Fibroblast of gingiva (primary cell): Measurements from ENCODE around the gene DVL2.
"Not testable (repeated sequence)": the region's sequence is repeated elsewhere in the genome, so short reads cannot be mapped to it uniquely, and the experiment has no call there.

ENCODE experiments used
- DNase-seq: peaks from one replicate; pipeline ENCODE4 v3.0.0-alpha.2; 2011; ENCODE audit warnings: low read depth

DVL2 gene

GRCh38 chr17:7256766-7257456, 22.6 kb upstream of the DVL2 start:
- DNase-seq: no peak

DNA sequence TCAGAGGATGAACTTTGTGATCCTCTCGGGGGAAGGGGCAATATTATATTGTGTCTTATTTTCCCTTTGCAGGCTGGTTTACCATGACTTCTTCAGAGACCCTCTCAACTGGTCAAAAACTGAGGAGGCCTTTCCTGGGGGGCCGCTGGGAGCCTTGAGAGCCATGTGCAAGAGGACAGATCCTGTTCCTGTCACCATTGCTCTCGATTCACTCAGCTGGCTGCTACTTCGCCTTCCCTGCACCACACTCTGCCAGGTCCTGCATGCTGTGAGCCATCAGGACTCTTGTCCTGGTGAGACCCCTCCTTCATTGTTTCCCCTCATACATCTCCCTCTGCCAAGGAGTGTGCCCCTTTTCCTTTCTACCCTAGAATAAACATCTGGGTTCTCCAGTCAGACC, 20.2 kb upstream of the DVL2 start:
- DNase-seq: no peak

DNA sequence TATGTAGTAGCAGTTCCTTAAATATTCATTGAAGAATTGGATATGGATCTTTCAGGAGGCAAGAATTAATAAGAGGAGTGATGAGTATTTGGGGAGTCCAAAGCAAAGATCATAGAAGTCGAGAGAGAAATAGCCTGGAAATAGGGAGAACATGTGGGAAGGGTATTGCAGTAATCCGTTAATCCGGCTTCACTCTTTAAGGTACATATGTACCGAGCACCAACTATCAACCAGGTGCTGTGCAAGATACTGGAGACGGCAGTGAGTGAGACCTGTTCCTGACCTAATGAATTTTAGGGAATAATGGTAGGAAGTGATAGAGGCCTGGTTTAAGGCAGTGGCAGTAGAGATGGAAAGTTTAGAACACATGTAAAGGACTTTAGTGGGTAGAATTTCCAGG, 18.8 kb upstream of the DVL2 start:
- no peak for DNase-seq

- DNase-seq: peak; percentile 94
Measured at GRCh38 chr17:7252176-7253043, 18.1 kb upstream of the DVL2 start, which contains the start of gene ELP5. Gene ELP5, plus strand, starts transcription at chr17:7252215. Its CDS starts 336 bp downstream, at chr17:7252551.

GRCh38 chr17:7251661-7252175, 17.4 kb upstream of the DVL2 start, which contains the start of gene CTDNEP1:
Gene CTDNEP1, minus strand, starts transcription at chr17:7251734. Its CDS starts 438 bp downstream, at chr17:7251296.
- DNase-seq: peak; percentile 99

GRCh38 chr17:7250695-7251627, 16.6 kb upstream of the DVL2 start:
- DNase-seq: no peak

DNA sequence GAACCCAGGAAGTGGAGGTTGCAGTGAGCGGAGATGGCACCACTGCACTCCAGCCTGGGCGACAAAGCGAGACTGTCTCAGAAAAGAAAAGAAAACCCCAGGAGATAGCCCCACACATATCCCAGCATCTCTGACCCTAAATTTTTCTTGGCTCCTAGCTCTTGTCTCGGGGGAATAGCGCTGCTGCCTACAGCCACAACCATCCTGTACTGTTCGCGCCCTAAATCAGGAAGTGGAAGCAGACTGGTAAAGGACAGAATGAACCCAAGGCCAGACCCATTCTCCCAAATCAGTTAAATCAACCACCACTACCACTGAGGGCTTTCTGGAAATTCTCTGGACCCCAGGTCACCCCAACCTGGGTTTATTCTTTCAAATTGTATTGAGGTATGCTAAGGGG, 15.5 kb upstream of the DVL2 start:
- no peak for DNase-seq

DNA sequence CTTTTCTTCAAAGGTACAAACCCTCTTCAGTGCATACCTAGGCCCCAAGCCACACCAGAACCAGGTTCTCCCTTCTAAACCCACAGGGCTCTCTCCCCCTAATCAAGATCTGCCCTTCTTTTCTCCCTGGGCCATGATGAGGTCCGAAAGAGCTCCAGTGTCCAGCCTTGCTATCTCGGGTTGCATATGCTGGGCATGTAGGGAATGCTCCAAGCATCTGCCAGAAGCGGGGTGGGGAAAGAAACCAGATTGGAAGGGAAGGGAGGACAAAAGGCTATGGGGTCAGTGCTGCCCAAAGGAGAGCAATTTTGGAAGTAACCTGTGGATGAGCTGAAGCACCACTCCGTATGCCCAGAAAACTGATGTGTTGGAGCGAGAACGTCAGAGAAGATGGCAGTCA, 14.9 kb upstream of the DVL2 start:
- DNase-seq: no peak

DNA sequence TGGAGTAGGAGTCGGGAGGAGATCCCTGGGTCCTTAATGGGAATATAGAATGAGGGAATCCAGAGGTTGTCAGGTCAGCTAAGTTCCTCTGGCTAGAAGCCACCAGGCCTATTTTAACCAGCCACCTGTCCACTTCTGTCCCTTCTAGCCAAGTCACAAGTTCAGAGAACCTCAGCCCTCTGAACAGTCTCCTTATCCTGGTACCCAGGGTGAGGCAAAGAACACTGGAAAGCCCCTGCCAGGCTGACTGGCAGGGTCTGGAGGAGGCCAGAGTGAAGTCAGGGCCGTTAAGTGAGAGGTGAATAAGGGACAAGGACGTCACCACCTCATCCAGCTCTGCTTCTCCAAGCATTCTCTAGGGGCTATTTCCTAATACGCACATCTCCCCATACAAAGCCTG, 14.5 kb upstream of the DVL2 start:
- no peak for DNase-seq

DNA sequence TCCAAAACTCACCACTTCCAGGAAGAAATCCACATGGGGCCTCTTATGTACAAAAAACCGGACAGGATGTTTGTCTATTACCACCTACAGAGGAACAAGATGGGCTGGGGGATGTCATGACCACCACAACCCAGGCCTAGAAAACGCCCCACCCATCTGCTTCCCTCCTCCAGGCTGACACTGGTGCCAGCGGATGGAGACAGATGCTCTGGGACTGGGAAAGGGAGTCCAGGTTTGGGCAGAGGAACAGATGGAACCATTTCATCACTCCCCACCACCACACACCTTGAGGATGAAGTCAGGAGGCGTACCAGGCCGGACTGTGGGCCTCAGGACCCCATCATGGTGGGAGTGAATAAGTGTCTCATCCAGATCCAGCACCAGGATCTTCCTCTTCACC, 12.5 kb upstream of the DVL2 start:
- no peak for DNase-seq

- not testable (repeated sequence) for DNase-seq
Measured at GRCh38 chr17:7243838-7244237, 9.5 kb upstream of the DVL2 start.

- no peak for DNase-seq
Measured at GRCh38 chr17:7243453-7243729, 9.1 kb upstream of the DVL2 start.

GRCh38 chr17:7242717-7243452, 8.6 kb upstream of the DVL2 start:
- peak; percentile 98 for DNase-seq

DNA sequence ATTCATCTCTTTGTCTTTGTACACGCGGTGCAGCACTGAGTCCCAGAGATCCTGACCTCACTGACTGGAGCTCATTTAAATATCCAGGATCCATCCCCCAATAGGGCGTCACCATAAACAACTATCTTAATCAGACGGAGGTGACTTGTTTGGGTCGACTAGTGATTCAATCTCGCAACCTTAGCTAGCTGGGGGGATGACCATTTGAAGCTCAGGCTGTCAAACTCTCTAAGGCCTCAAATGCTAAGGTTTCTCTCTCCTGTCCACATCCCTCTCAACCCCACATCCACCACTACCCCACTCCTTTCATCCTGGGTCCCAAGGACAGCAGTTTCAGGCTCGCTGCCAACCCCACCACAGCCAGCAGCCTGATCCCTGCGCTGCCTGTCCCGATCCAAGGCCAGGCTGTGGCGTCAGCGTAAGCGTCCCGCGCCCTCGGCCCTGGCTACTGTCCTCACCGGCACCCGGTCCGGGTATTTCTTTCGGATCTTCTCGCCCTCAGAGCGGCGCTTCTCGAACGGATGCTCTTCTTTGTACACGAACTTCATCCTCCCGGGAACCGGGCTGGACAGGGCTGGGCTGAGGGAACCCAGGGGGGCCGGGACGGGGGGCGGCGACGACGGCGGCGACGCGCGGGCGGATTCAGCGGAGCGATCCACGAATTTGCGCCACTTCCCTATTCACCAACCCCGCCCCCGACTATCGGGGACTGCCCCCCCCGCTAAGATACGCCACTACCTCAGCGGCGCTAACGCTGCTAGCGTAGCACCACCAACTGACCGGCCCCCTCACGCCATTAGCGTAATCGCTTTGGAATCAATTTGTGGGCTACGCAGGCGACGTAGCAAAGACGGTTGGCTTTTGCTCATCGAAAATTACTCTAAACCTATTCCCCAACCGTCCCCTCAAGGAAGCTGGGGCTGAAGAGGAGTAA, 7.7 kb upstream of the DVL2 start, which contains the start of gene GABARAP:
Gene GABARAP, minus strand, starts transcription at position 667 of the 934 bp plus-strand sequence. Its CDS starts 119 bp downstream, at position 548.
- DNase-seq: peak; percentile 93

DNA sequence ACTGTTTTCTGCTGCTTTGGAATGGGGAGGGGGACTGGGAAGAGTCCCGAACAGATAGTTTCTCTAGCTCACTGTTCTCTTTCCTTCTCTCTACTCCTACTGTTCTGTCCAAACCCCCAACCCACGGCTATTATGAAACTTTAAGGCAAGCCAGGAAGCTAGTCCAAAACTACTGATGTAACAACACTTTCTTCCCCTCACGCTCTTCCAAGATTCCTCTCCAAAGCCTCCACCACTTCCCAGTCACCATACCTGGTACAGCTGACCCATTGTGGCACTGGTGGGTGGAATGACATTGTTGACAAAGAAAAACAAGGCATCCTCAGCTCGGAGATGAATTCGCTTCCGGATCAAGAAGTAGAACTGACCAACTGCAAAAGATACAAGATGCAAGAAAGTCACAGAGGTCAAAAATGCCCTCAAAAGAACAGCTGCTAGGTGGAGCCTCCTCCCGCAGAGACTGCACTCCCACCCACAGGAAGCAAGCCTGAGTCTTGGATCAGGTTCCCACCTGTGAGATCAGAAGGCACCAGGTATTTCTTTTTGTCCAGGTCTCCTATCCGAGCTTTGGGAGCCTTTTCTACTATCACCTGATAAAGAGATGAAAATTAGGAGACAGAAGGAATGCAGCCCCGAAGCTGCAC, 6.9 kb upstream of the DVL2 start:
- no peak for DNase-seq

DNA sequence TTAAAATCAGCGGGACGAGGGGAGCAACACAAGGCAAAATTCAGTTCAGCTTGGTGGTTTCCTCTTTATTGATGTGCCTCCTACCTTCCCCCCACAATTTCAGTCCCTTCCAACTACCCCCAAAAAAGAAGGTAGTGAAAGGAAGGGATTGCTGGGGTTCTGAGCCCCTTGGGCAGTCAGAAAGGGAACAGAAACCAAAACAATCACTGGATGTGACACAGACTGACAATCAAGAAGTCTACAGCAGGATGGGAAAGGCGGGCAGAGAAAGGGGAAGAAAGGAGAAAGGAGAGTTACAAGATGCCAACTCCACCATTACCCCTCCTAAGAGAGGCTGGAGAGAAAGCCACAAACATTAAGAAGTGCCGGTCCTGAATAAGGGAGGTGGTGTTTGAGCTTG, 6.1 kb upstream of the DVL2 start:
- no peak for DNase-seq

DNA sequence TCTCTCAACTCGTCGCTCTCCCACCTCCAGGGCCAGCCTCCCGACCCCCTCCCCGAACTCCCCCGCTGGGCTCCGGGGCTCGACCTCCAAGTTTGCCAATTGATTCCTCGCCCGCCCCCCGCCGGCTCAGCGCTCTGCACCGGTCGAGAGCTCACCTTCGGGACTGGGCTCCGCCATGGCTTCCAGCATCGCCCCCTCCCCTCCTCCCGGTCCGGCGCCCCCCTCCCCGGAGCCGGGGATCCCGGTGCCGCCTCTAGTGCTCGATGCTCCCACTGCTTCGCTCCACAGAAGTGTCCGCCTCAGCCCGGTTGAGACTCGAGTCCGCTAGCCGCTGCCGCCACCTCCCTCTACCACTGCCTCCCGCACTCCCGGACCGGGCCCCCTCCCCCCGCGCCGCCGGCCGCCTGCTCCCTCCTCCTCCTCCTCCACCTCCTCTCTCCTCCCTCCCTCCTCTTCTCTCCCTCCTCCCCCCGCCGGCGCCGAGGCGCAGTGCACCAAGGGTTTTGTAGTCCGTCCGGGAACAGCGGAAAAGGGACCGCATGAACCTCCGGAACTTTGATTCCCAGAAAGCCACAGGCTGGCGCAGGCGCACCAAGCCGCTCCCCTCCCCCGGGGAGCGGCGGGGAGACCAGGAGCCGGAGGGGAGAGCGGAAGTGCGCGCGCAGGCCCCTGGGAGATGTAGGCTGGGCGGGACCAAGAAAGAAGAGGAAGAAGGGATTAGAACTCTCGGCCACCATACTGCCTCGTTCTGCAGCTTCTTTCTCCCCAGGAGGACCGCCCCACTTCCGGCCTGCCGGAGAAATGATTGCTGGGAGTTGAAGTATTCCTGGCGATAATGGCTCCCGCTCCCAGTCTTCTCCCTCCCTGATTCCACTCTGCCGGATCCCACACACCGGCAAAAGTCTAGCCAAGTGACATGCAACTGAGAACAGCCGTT, 5.0 kb upstream of the DVL2 start, which contains the start of gene PHF23:
Gene PHF23, minus strand, starts transcription at position 367 of the 937 bp plus-strand sequence. Its CDS starts 178 bp downstream, at position 189.
- DNase-seq: peak; percentile 99

DNA sequence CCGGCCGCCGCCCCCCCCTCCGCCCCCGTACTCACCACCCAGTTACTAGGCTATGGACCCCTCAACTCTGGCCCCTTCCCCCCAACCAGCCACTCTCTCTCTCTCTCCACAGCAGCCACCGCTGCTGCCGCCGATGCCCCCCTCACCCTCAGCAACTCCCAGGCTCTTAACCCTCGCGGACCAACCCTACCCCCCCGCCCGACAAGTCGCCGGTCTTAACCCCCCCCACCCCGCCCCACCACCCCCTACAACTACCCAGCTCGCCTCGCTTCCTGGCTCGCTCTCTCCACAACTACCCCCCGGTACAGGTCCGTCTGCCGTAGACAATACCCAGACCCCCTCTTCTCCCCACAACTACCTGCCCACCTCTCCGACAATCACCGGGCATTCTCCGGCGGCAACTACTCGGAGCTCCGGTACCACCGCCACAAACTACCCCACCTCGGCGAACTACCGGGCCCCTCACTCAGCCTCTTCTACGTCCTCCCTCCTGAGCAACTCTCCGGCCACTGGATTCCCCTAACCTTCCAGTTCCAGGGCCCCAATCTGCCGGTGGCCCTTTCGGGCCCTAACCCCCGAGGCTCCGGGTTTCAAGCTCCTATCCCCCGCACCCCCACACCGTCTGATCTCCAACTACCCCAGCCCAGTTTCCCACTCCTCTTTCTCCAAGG, 4.2 kb upstream of the DVL2 start:
- DNase-seq: peak; percentile 40
